HUES64 (cell line): ENCODE data around the gene HRCT1.
"Not testable (repeated sequence)": the region's sequence is repeated elsewhere in the genome, so short reads cannot be mapped to it uniquely, and the experiment has no call there.

ENCODE experiments used
- H3K27ac ChIP-seq: 2 replicates; pipeline ENCODE4 v1.7.0; 2013; ENCODE audit warnings: low read depth, low read length, inconsistent platforms
- H3K27me3 ChIP-seq: 2 replicates; pipeline ENCODE4 v1.6.1; 2013; ENCODE audit warnings: mild to moderate bottlenecking, low read length; ENCODE audit not compliant: insufficient read depth
- H3K36me3 ChIP-seq: 2 replicates; pipeline ENCODE4 v1.6.1; 2013; ENCODE audit warnings: mild to moderate bottlenecking, low read length; ENCODE audit not compliant: insufficient read depth
- H3K4me1 ChIP-seq: 2 replicates; pipeline ENCODE4 v1.6.1; 2013; ENCODE audit warnings: mild to moderate bottlenecking, low read length, moderate library complexity; ENCODE audit not compliant: insufficient read depth
- H3K4me3 ChIP-seq: 2 replicates; pipeline ENCODE4 v1.5.1; 2013; ENCODE audit warnings: mild to moderate bottlenecking, low read length, moderate library complexity
- H3K9ac ChIP-seq: 2 replicates; pipeline ENCODE4 v1.6.1; 2013; ENCODE audit warnings: mild to moderate bottlenecking, low read depth, low read length
- H3K9me3 ChIP-seq: 2 replicates; pipeline ENCODE4 v1.6.1; 2013; ENCODE audit warnings: low read depth, low read length; ENCODE audit not compliant: insufficient read depth
- WGBS: fragments of 150-250, 120-280 bp; methylation state at CpG from one replicate; pipeline ENCODE4 v1.1.7; 2013; ENCODE audit warnings: missing lambda C conversion rate; 5-methylcytosine and 5-hydroxymethylcytosine counted together

The HRCT1 gene

DNA sequence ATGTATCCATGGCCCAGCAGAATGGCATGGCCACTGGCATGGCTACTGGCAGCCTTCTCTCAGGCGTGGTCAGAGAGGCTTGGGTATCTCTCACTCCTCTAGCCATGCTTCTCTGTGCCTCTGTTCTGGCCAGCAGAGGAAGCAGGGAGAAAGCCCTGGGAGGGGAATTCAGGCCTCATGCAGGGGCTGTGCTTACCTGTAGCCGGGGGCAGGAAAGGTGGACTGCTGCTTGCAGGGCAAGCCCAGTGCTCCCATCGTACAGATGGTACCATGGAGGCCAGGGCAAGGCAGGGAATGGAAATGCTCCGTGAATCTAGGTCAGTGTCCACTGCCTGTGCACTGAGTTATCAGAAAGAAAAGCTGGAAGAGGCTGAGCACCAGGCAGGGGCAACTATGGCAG, 38.5 kb upstream of the HRCT1 start:
- H3K4me3 ChIP-seq: no peak overlapping the region
- no peak overlapping the region for H3K9ac ChIP-seq
- no peak overlapping the region for H3K27ac ChIP-seq
- 94% methylated on average over 4 of the region's 4 CpGs for WGBS
- no peaks in the 10 kb centered on the region for H3K9me3 ChIP-seq
- H3K27me3 ChIP-seq: 0 out of 2 replicates have a peak, but pooled peaks cover 3% of the 10 kb centered on the region
- H3K36me3 ChIP-seq: no peaks in the 10 kb centered on the region
- H3K4me1 ChIP-seq: peaks cover 9% of the 10 kb centered on the region; the same call in 1 of the 2 replicates

DNA sequence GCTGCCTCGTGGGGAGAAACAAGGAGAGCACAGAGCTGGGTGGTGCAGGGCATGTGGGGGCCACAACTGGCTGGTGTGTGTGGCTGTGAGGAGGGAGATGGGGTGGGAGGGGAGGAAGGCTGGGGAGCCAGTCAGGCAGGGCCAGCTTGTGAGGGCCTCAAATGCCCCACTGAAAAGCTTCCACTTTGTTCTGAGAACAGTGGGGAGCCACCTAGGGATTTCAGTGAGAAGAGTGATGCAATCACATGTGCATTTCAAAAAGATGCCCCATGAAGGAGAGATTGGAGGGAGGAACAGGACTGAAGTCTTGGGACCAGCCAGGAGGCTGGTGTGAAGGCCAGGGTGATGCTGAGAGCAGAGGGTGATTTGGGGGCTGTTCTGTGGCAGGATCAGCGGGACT, 37.1 kb upstream of the HRCT1 start:
- Histone ChIP-seq H3K27me3 (0 out of 2 replicates have a peak, but pooled peaks cover 3% of the 10 kb centered on the region), H3K27ac (no peak overlapping the region), H3K36me3 (no peaks in the 10 kb centered on the region), H3K9me3 (no peaks in the 10 kb centered on the region), H3K9ac (no peak overlapping the region), H3K4me3 (no peak overlapping the region), H3K4me1 (peaks cover 9% of the 10 kb centered on the region; the same call in 1 of the 2 replicates)
- 70% methylated on average over 2 of the region's 2 CpGs for WGBS

DNA sequence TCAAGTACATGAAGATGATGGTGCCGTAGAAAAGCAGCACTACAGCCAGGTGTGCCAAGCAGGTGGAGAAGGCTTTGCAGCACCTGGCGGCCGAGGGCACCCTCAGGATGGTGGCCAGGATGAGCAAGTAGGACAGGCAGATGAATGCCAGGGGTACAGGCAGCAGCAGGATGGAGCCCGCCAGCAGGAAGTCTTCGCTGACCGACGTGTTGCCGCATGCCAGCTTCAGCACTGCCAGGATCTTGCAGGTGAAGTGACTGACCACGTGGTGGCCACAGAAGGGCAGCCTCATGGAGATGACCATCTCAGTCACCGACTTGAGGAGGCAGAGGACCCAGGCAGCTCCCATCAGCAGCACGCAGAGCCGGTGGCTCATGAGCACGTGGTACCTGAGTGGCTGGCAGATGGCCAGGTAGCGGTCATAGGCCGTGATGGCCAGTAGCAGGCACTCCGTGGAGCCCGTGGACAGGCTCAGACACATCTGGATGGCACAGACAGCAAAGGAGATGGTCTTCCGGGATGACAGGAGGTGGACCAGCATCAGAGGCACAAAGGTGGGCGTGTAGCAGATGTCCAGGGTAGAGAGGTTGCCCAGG, 36.3 kb upstream of the HRCT1 start:
- Histone ChIP-seq H3K36me3 (no peaks in the 10 kb centered on the region), H3K4me3 (no peak overlapping the region), H3K27me3 (no peaks in the 10 kb centered on the region), H3K27ac (no peak overlapping the region), H3K9ac (no peak overlapping the region), H3K4me1 (peaks cover 9% of the 10 kb centered on the region; the same call in 1 of the 2 replicates), H3K9me3 (no peaks in the 10 kb centered on the region)
- WGBS: 95% methylated on average over 19 of the region's 19 CpGs

DNA sequence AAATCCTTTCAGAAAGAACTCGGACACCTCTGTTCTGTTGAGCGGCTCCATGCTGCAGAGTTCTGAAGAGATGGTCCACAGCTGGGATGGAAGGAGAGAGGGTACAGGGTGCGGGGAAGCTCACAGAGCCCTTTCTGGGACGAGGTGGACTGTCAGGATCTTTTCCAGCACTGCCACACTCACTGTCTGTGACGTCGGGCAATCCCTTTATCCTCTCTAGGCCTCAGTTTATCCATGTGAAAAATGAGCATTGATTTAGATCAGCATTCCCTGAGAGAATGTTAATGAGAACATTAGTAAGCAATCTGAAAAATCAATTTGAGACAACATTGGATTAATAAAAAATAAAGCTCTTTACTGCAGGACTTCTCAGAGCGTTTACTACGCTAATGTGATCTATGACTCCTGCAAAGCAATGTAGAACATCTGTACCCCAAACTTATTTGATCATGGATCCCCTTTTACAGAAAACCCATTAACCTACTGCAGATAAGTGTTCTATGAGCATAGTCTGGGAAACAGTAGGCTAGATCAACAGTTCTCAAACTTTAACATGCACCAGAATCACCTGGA, 35.6 kb upstream of the HRCT1 start, which contains the start of gene OR13J1:
OR13J1 (minus strand) TSS at position 51 of the 573 bp plus-strand sequence; CDS start at position 51, 0 bp downstream.
- Histone ChIP-seq H3K9ac (no peak within 1 kb of the TSS), H3K36me3 (no peaks in the 10 kb centered on the region), H3K27me3 (no peaks in the 10 kb centered on the region), H3K4me1 (peaks cover 9% of the 10 kb centered on the region; the same call in 1 of the 2 replicates), H3K9me3 (0 out of 2 replicates have a peak, but pooled peaks cover 3% of the 10 kb centered on the region), H3K4me3 (no peak within 1 kb of the TSS), H3K27ac (no peak within 1 kb of the TSS)
- 92% methylated on average over 8 of the region's 8 CpGs for WGBS

DNA sequence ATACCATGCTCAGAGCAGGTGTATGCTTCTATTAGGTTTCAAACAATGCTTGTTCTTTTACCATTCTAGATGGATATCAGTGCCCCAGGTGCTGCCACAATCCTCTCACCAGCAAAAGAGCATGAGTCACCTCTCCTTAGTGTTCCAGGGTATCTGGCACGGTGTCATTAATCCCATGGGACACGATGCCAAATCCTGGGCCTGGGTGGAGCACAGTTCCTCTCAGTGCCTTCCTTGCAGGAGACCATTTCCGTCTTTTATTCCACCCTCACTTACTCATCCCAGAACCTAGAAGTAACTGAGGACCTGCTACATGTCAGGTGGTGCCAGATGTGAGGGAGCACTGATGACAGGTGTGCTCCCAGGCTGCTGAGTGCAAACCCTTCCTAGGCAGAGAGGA, 34.5 kb upstream of the HRCT1 start:
- Histone ChIP-seq H3K27me3 (no peaks in the 10 kb centered on the region), H3K9me3 (peaks cover 10% of the 10 kb centered on the region; the same call in 1 of the 2 replicates), H3K36me3 (no peaks in the 10 kb centered on the region), H3K4me1 (peaks cover 9% of the 10 kb centered on the region; the same call in 1 of the 2 replicates), H3K4me3 (no peak overlapping the region), H3K27ac (no peak overlapping the region), H3K9ac (no peak overlapping the region)
- 77% methylated on average over 3 of the region's 3 CpGs for WGBS

DNA sequence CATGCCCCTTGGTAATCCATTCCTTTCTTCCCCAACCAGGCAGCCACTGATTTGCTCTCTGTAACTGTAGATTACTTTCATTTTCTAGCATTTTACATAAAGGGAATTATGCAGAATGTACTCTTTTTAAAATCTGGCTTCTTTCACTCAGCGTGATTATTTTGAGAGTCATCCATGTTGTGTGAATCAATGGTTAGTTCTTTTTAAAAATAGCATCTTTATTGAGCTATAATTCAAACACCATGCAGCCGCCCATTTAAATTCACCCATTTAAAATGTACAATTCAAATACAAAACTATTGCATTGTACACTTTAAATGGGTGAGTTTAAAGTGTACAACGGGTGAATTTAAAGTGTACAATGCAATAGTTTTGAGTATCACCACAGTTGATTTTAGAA, 33.5 kb upstream of the HRCT1 start:
- no peaks in the 10 kb centered on the region for H3K36me3 ChIP-seq
- no peak overlapping the region for H3K9ac ChIP-seq
- H3K4me1 ChIP-seq: peaks cover 9% of the 10 kb centered on the region; the same call in 1 of the 2 replicates
- 86% methylated on average over 1 of the region's 3 CpGs for WGBS
- no peak overlapping the region for H3K4me3 ChIP-seq
- peaks cover 15% of the 10 kb centered on the region; the same call in 1 of the 2 replicates for H3K9me3 ChIP-seq
- no peak overlapping the region for H3K27ac ChIP-seq
- no peaks in the 10 kb centered on the region for H3K27me3 ChIP-seq

DNA sequence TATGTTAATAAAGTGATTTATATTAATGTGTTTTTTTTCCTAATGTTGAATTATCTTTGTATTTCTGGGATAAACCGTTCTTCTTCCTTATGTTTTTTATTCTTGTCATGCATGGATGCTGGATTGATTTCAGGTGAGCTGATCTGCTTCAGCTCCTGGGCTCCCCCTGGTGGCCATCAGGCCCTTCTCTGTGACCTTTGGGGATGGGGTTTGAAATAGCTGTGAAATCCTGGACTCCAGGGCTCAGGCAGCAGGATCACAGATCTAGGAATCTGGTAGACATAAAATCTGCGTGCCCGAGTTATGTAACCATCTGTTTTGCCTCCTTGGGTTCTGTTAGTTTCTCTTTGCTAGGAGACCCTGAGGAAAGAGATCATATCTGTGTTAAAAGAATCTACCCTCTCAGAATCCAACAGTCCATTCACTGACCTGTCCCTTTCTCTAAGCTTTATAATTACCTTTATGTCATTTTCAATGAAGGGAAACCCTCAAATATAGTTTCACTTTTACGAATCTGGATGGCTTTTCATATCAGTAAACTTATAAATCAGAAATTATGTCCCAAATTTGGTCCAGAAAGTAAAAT, 23.6 kb upstream of the HRCT1 start:
- Histone ChIP-seq H3K9me3 (no peaks in the 10 kb centered on the region), H3K27me3 (no peaks in the 10 kb centered on the region), H3K4me3 (no peak overlapping the region), H3K27ac (no peak overlapping the region), H3K4me1 (no peaks in the 10 kb centered on the region), H3K36me3 (no peaks in the 10 kb centered on the region), H3K9ac (no peak overlapping the region)
- 8% methylated on average over 4 of the region's 4 CpGs for WGBS

DNA sequence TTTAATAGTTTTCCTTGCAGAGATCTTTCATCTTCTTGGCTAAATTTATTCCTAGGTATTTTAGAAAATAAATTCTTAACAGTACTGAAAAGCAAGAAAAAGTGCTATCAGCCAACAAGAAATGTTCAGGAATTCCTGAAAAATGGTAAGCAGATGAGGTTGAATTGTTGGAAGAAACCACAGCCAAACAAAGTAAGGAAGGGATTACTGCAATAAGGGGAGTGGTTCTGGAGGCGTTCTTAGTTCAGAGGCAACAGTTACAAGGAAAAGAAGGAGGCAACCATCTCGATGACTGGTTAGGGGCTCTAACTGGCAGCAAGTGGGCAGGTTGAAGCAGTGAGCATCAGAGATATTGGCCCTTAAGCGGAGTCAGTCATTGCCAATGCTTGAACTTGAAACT, 23.0 kb upstream of the HRCT1 start:
- Histone ChIP-seq H3K4me1 (no peaks in the 10 kb centered on the region), H3K4me3 (no peak overlapping the region), H3K9ac (no peak overlapping the region), H3K9me3 (no peaks in the 10 kb centered on the region), H3K36me3 (no peaks in the 10 kb centered on the region), H3K27ac (no peak overlapping the region), H3K27me3 (no peaks in the 10 kb centered on the region)
- WGBS: 70% methylated on average over 3 of the region's 3 CpGs

DNA sequence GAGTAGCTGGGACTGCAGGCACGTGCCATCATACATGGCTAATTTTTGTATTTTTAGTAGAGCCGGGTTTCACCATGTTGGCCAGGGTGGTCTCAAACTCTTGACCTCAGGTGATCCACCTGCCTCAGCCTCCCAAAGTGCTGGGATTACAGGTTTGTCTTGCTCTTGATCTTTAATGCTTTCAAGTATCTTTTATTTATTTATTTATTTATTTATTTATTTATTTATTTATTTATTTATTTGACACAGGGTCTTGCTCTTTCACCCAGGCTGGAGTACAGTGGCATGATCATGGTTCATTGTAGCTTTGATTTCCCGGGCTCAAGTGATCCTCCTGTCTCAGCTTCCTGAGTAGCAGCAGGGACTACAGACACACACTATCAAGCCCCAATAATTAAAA, 21.1 kb upstream of the HRCT1 start:
- not testable (repeated sequence) for H3K4me1 ChIP-seq, H3K9me3 ChIP-seq, H3K27ac ChIP-seq, H3K9ac ChIP-seq, H3K36me3 ChIP-seq, H3K4me3 ChIP-seq, H3K27me3 ChIP-seq
- WGBS: 94% methylated on average over 3 of the region's 3 CpGs

DNA sequence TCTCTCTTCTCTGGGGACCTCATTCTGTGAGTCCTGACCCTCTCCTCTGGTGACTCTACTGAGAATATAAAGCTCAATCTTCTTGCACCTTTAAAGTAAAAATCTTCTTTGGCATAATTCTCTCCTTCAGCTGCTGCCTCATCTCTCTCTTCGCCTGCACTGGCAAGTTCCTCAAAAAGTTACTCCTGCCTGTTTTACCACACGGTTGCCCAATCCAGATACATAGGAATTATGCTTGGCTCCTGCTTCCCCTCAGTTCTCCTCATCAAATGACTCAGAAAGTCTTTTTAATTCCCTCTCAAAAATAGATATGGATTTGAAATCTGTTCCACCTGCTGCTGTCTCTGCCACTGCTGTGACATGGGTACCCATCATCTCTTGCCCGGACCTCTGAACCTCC, 14.4 kb upstream of the HRCT1 start:
- Histone ChIP-seq H3K9ac (no peak overlapping the region), H3K36me3 (no peaks in the 10 kb centered on the region), H3K4me3 (no peak overlapping the region), H3K9me3 (no peaks in the 10 kb centered on the region), H3K27ac (no peak overlapping the region), H3K4me1 (no peaks in the 10 kb centered on the region), H3K27me3 (no peaks in the 10 kb centered on the region)
- WGBS: 90% methylated on average over 3 of the region's 3 CpGs

DNA sequence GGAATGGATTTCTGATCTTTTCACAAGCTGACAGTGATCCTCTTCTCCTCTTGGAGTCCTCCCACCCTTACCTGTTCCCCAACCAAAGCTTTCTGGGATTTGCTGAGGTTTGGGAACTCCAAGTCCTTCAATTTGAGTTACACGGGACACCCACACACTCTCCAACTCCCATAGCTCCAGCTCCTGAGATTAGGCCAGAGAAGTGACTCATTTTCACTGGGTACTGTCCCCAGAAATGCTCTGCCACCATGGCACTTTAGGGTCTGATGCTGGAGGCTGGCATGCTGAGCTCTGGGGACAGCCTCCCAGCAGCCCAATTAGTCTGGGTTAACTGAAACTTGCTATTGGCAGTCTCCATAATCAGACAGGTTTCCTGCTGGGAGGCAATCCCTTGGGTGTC, 14.0 kb upstream of the HRCT1 start:
- no peak overlapping the region for H3K27ac ChIP-seq
- no peaks in the 10 kb centered on the region for H3K36me3 ChIP-seq
- no peaks in the 10 kb centered on the region for H3K9me3 ChIP-seq
- WGBS: 85% methylated on average over 1 of the region's 1 CpG
- H3K9ac ChIP-seq: no peak overlapping the region
- no peak overlapping the region for H3K4me3 ChIP-seq
- no peaks in the 10 kb centered on the region for H3K4me1 ChIP-seq
- no peaks in the 10 kb centered on the region for H3K27me3 ChIP-seq
